NCI-H748 treated with DMSO at 0.1 percent for 48 hours (cell line): ENCODE measurements around the gene DCAF5.
"Not testable (repeated sequence)": the region's sequence is repeated elsewhere in the genome, so short reads cannot be mapped to it uniquely, and the experiment has no call there.

ENCODE experiments used
- DNase-seq: peaks from one replicate; lab custom pipeline; 2025; lab: John Stamatoyannopoulos, UW

The DCAF5 gene

GRCh38 chr14:69152902-69153151, at the start of gene DCAF5:
DCAF5 (minus strand) TSS chr14:69153119; CDS start chr14:69152978, 141 bp downstream.
- no peak for DNase-seq

GRCh38 chr14:69199786-69200185, 46.9 kb upstream of the DCAF5 start:
- no peak for DNase-seq

GRCh38 chr14:69193721-69194120, 40.8 kb upstream of the DCAF5 start:
- DNase-seq = no peak

- DNase-seq = peak; percentile 89
Observed at GRCh38 chr14:69191340-69192111, 38.6 kb upstream of the DCAF5 start, which contains the start of gene EXD2. EXD2 (plus strand) TSS chr14:69191498; CDS start chr14:69209471, 17,973 bp downstream.

GRCh38 chr14:69190191-69190590, 37.3 kb upstream of the DCAF5 start:
- DNase-seq = no peak

- DNase-seq = no peak
Observed at GRCh38 chr14:69183735-69184134, 30.8 kb upstream of the DCAF5 start.

GRCh38 chr14:69182580-69182979, 29.7 kb upstream of the DCAF5 start:
- DNase-seq = not testable (repeated sequence)

GRCh38 chr14:69181491-69181890, 28.6 kb upstream of the DCAF5 start:
- DNase-seq = no peak

GRCh38 chr14:69175130-69175529, 22.2 kb upstream of the DCAF5 start:
- DNase-seq = no peak

GRCh38 chr14:69171569-69171968, 18.6 kb upstream of the DCAF5 start:
- no peak for DNase-seq

GRCh38 chr14:69170839-69171238, 17.9 kb upstream of the DCAF5 start:
- no peak for DNase-seq

GRCh38 chr14:69165787-69166186, 12.9 kb upstream of the DCAF5 start:
- not testable (repeated sequence) for DNase-seq

- no peak for DNase-seq
Observed at GRCh38 chr14:69161590-69161989, 8.7 kb upstream of the DCAF5 start.

GRCh38 chr14:69156224-69156623, 3.3 kb upstream of the DCAF5 start:
- DNase-seq = no peak

GRCh38 chr14:69154779-69155178, 1.9 kb upstream of the DCAF5 start:
- no peak for DNase-seq

- DNase-seq = no peak
Observed at GRCh38 chr14:69153873-69154270, 953 bp upstream of the DCAF5 start.

- DNase-seq = peak; percentile 81
Observed at GRCh38 chr14:69153152-69153872, 393 bp upstream of the DCAF5 start.

- peak; percentile 25 for DNase-seq
Observed at GRCh38 chr14:69152181-69152901, 578 bp downstream of the DCAF5 start.

GRCh38 chr14:69151458-69152180, 1.3 kb downstream of the DCAF5 start:
- peak; percentile 67 for DNase-seq

GRCh38 chr14:69149461-69150244, 3.3 kb downstream of the DCAF5 start:
- DNase-seq = no peak

- DNase-seq = no peak
Observed at GRCh38 chr14:69142101-69142500, 10.8 kb downstream of the DCAF5 start.
